Testis (tissue), 3 donors: ENCODE results near the gene NADK. TPM values are rescaled to one million over a fixed set of nuclear protein-coding genes. Genes with fewer than 3 reads are reported as not detected.
"Not testable (repeated sequence)": the region's sequence is repeated elsewhere in the genome, so short reads cannot be mapped to it uniquely, and the experiment has no call there.

ENCODE experiments used
- DNase-seq: peaks from one replicate; pipeline ENCODE4 v3.0.0-alpha.2; 2019
- H3K27ac ChIP-seq, 2 donors: fragments of 200-600 bp; sonication (generic); one replicate each; pipeline ENCODE4 v1.5.1; 2019
- H3K27me3 ChIP-seq: fragments of 200-600 bp; sonication (generic); one replicate; pipeline ENCODE4 v1.5.1; 2019
- H3K36me3 ChIP-seq: fragments of 200-600 bp; sonication (generic); one replicate; pipeline ENCODE4 v1.5.1; 2017; ENCODE audit warnings: low read depth; ENCODE audit errors: missing control alignments
- H3K4me1 ChIP-seq: fragments of 200-600 bp; sonication (generic); one replicate; pipeline ENCODE4 v1.5.1; 2019
- H3K4me3 ChIP-seq, 2 donors: fragments of 200-600 bp; sonication (generic); one replicate each; pipeline ENCODE4 v1.5.1; 2017 to 2019
- H3K9me3 ChIP-seq: fragments of 200-600 bp; sonication (generic); one replicate; pipeline ENCODE4 v1.5.1; 2017
- CTCF ChIP-seq, 3 experiments: fragments of 450-650 bp in 2 of 3; fragments of 200-600 bp in 1 of 3; sonication (generic) in 1 of 3; IDR thresholded peaks; one replicate each; pipeline ENCODE4 v1.5.1; 2016 to 2019; ENCODE audit warnings: antibody characterized with exemption in 3 of 3, mild to moderate bottlenecking in 2 of 3, moderate library complexity in 1 of 3
- POLR2A ChIP-seq: fragments of 450-650 bp; IDR thresholded peaks from one replicate; pipeline ENCODE4 v1.6.1; 2017; ENCODE audit warnings: antibody characterized with exemption, mild to moderate bottlenecking, moderate library complexity
- WGBS, 2 donors: methylation state at CpG; one replicate each; pipeline ENCODE4 v1.1.5; 2018; 5-methylcytosine and 5-hydroxymethylcytosine counted together
- intact Hi-C: fragments of 100-400 bp; cut with DNase I; formaldehyde crosslinking; loops from one replicate; pipeline ENCODE4 v1.15.1; 2023; ENCODE audit warnings: low total_unique reads
- polyA plus RNA-seq: library from polyadenylated mRNA; stranded (reverse); fragments of 350-450 nt; fragmentation: Illumina TruSeq; extraction: RNeasy Lipid Tissue Mini Kit (QIAGEN cat#74804); gene quantifications from one replicate; pipeline ENCODE4 v1.2.3, GENCODE V29; 2014; ENCODE audit warnings: low read depth, low replicate concordance; ENCODE audit not compliant: insufficient read depth
- total RNA-seq, 2 donors: library from RNA; depleted of rRNA; stranded (reverse); fragments of >200 nt; gene quantifications; one replicate each; pipeline ENCODE4 v1.2.3, GENCODE V29; 2016

NADK gene
- total and polyA plus RNA-seq, 3 donors from 2014 or later: 74.9 to 111 (median 105) TPM

GRCh38 chr1:1703796-1704195 lies 74.5 kb downstream of the NADK start:
- Histone ChIP-seq H3K36me3 (no peaks in the 10 kb centered on the region), H3K27ac (no peak overlapping the region), H3K9me3 (no peaks in the 10 kb centered on the region), H3K4me3 (no peak overlapping the region), H3K27me3 (no peaks in the 10 kb centered on the region), H3K4me1 (no peaks in the 10 kb centered on the region)
- DNase-seq: peak; percentile 13
- WGBS, 2 donors: 88 to 94% methylated on average over 14 to 20 of the region's 22 CpGs
- no peak for TF ChIP-seq CTCF (IDR thresholded peaks at IDR 0.05)
- no peak for TF ChIP-seq POLR2A
- intact Hi-C loops: no loop called here

GRCh38 chr1:1702506-1702905 lies 75.8 kb downstream of the NADK start:
- 79 to 80% methylated on average over 6 to 11 of the region's 18 CpGs for WGBS, 2 donors
- H3K27me3 ChIP-seq, H3K27ac ChIP-seq, H3K4me1 ChIP-seq, DNase-seq, H3K9me3 ChIP-seq, intact Hi-C loops, H3K36me3 ChIP-seq, H3K4me3 ChIP-seq: not testable (repeated sequence)

Other genes with a start within 250 kb of the NADK start
- gene TMEM240, start 237.8 kb downstream of the NADK start, total RNA-seq: 1 to 10 TPM; 3.6 to 6.3 TPM
- gene TMEM240, start 237.8 kb downstream of the NADK start, polyA plus RNA-seq: 4.3 TPM
- 100 to 1,000 TPM; 146 to 158 TPM for gene SSU72, start 203.6 kb downstream of the NADK start, total RNA-seq
- gene SSU72, start 203.6 kb downstream of the NADK start, polyA plus RNA-seq: 67.0 TPM
- gene FNDC10, start 178.3 kb downstream of the NADK start, total RNA-seq: 10 to 100 TPM; 36.8 to 54.0 TPM
- gene FNDC10, start 178.3 kb downstream of the NADK start, polyA plus RNA-seq: 15.5 TPM
- gene MIB2, start 163.0 kb downstream of the NADK start, total RNA-seq: 100 to 1,000 TPM; 154 to 172 TPM
- gene MIB2, start 163.0 kb downstream of the NADK start, polyA plus RNA-seq: 38.7 TPM
- 10 to 100 TPM; 49.0 to 50.2 TPM for gene MMP23B, start 146.3 kb downstream of the NADK start, total RNA-seq
- gene MMP23B, start 146.3 kb downstream of the NADK start, polyA plus RNA-seq: 13.1 TPM
- gene CDK11B, start 119.5 kb downstream of the NADK start, total RNA-seq: 10 to 100 TPM; 48.1 to 56.0 TPM
- 57.7 TPM for gene CDK11B, start 119.5 kb downstream of the NADK start, polyA plus RNA-seq
- 10 to 100 TPM; 48.8 to 50.0 TPM for gene SLC35E2B, start 85.7 kb downstream of the NADK start, total RNA-seq
- 25.9 TPM for gene SLC35E2B, start 85.7 kb downstream of the NADK start, polyA plus RNA-seq
- gene CDK11A, start 54.1 kb downstream of the NADK start, total RNA-seq: 100 to 1,000 TPM in 1 of 2 donors, 10 to 100 TPM in 1; 75.9 to 153 TPM
- gene CDK11A, start 54.1 kb downstream of the NADK start, polyA plus RNA-seq: 44.8 TPM
- gene GNB1, start 112.6 kb upstream of the NADK start, total RNA-seq: 100 to 1,000 TPM; 223 to 240 TPM
- gene GNB1, start 112.6 kb upstream of the NADK start, polyA plus RNA-seq: 256 TPM
- gene CALML6, start 136.8 kb upstream of the NADK start, total RNA-seq: 1 to 10 TPM; 1.2 to 2.1 TPM
- 0.96 TPM for gene CALML6, start 136.8 kb upstream of the NADK start, polyA plus RNA-seq
- 100 to 1,000 TPM in 1 of 2 donors, 10 to 100 TPM in 1; 74.0 to 143 TPM for gene TMEM52, start 140.8 kb upstream of the NADK start, total RNA-seq
- 40.8 TPM for gene TMEM52, start 140.8 kb upstream of the NADK start, polyA plus RNA-seq
- 10 to 100 TPM; 16.4 to 25.5 TPM for gene CFAP74, start 225.3 kb upstream of the NADK start, total RNA-seq
- gene CFAP74, start 225.3 kb upstream of the NADK start, polyA plus RNA-seq: 24.9 TPM
- 10 to 100 TPM; 16.9 to 18.1 TPM for gene GABRD, start 240.9 kb upstream of the NADK start, total RNA-seq
- 7.8 TPM for gene GABRD, start 240.9 kb upstream of the NADK start, polyA plus RNA-seq